Right lung (tissue), 5 donors: Measurements from ENCODE around the gene MPEG1. TPM values are rescaled to one million over a fixed set of nuclear protein-coding genes. Genes with fewer than 3 reads are reported as not detected.

Source experiments
- DNase-seq, 2 donors: peaks; one replicate each; pipeline ENCODE4 v3.0.0-alpha.2; 2013
- polyA plus RNA-seq, 5 donors: library from polyadenylated mRNA; unstranded; fragments of 120-200 nt; gene quantifications; one replicate each; pipeline versions ENCODE4 v1.2.1 to v1.2.3, GENCODE V29; 2013; ENCODE audit warnings: inconsistent platforms in 1 of 5, low replicate concordance in 1 of 5; ENCODE audit not compliant: insufficient read length in 5 of 5, insufficient read depth in 1 of 5

MPEG1 gene
- polyA plus RNA-seq, 5 donors, result 12.0 to 16.4 (median 14.7) TPM

DNA sequence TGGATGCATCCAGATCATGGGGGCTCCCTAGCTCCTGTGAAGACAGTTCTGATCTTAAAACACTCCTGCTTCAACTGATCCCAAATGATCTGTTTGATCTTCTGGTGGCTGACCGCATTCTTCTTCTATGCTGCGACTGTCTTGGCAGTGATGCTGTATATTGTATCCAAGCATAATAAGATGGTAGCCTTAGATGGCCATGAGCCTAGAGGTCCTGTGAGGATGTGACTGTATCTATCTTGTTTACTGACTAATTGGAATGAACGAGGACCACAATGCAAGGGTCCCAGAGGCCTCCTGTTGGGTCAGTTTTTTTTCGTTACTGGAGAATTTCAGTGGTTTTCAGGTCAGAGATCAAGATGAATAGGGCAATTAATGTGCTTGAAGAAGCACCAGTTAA is 7.1 kb upstream of the MPEG1 start:
- DNase-seq, result no peak

- DNase-seq, result no peak
Observed at GRCh38 chr11:59218893-59219292, 6.2 kb upstream of the MPEG1 start.

- DNase-seq, result no peak
Observed at GRCh38 chr11:59218319-59218718, 5.6 kb upstream of the MPEG1 start.

DNA sequence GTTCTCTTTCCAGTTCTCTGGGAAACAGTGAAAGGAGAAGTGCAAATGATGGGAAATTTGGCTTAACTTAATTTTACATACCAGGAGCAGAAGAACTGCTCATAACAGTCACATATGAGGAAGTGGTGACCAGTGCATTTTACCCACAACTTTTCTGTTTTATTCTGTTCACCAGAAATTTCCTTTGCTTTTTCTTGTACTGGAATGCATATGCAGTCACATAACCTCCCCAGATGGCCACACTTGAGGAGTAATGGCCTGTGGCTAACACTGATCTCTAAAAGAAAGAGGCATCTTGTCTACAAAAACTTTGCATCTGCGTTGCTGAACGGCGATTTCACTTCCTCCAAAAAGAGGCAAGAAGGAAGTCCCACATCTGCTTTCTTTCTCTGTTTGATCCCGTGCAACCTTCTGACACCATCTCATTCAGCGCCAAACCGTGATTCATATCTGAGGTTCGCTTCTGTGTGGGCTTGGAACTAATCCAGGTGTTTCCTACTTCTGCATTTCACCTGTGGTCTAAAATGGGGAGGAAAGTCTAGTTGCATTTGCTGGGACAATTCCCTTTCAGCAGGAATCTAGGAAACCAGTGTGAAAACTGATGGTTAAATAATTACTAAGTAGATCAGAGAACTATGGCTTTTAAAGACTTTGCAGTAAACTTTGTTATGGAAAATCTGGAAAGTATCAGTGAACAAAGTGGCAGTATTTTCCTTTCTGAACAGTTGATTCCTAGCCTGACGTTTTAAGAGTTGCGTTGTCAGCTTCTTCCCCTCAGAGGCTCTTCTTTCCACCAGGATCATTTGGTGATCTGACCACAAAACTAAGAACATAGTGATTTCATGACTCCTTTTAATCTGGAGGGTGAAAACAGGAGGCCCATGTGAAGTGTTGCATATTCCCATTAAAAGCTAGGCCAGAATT is 4.2 kb upstream of the MPEG1 start:
- DNase-seq, result no peak

DNA sequence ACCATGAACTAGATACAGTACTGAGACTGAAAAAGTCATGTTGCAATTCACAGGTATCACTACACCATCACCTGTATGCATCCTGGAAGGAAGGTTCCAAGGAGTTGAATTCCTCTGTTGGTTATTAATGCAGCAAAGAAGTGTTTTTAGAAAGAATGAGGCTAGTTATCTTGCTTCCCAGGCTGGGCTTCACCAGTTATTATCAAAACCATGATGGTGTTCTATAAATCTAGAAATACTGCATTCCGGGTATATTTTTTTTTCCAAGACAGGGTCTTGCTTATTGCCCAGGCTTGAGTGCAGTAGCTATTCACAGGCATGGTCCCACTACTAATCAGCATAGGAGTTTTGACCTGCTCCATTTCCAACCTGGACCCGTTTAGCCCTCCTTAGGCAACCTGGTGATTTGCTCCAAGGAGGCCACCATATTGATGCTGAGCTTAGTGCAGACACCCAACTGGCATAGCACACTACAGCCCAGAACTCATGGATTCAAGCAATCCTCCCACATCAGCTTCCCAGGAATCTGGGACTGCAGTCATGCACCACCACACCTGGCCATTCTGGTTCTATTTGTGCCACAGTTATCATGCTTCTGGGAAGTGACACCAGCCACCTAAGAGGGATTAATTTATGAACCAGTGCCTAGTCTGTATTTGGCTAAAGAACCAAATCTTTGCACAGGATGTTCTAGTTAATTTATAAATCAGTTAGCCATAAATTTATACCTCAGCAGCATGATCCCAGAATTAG is 1.6 kb upstream of the MPEG1 start:
- no peak for DNase-seq

GRCh38 chr11:59212222-59212621 is 505 bp downstream of the MPEG1 start:
- DNase-seq, result no peak

DNA sequence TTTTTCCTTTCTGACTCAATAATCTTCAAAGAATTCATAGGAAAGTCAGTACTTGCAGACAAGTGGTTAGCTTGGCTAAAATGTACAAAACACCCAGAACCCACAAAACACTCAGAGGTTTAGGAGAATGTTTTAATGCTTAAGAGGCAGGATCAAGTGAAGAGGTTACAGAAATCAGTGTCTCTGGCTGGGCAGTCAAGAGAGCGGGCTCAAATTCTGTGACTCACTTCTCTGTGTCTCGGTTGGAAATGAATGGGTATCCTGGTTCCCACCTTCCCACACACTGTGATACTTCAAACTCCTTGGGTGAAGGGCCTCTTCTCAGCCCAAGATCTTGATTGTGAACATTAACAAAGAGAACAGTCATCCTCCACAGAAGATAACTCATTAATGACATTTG is 3.8 kb downstream of the MPEG1 start:
- no peak for DNase-seq

GRCh38 chr11:59207988-59208451 is 4.7 kb downstream of the MPEG1 start:
- DNase-seq, result no peak

GRCh38 chr11:59206635-59207034 is 6.1 kb downstream of the MPEG1 start:
- DNase-seq, result no peak

- DNase-seq, result no peak
Observed at GRCh38 chr11:59205648-59206047, 7.1 kb downstream of the MPEG1 start.

DNA sequence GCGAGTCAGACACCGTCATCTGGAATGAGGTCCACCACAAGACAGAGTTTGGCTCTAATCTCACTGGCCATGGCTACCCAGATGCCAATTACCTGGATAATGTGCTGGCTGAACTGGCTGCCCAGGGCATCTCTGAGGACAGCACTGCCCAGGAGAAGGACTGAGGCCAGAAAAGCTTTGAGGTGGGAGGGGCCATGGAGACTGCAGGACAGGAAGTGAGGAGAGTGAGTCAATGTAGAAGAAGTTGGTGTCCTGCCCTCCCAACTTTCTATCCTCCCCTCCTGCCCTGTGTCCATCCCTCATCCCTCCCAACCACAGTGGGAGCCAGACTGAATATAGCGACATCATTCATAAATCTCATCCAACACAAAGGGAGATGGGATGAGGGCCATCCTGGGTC is 8.0 kb downstream of the MPEG1 start:
- no peak for DNase-seq

GRCh38 chr11:59201353-59201752 is 11.4 kb downstream of the MPEG1 start:
- no peak for DNase-seq

DNA sequence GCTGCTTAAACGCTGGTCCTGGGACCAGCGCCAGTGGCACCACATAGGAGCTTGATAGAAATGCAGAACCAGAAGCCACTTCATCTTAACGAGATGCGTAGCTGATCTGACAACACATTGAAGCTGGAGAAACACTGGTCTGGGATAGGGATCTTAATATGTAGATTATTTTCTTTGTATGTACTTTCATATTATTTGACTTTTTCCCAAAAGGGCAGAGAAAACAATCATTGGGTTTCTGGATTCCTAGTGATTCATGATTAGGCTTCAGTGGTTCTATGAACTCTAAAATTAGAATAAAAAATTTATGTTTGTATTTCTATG is 12.3 kb downstream of the MPEG1 start:
- DNase-seq, result no peak

DNA sequence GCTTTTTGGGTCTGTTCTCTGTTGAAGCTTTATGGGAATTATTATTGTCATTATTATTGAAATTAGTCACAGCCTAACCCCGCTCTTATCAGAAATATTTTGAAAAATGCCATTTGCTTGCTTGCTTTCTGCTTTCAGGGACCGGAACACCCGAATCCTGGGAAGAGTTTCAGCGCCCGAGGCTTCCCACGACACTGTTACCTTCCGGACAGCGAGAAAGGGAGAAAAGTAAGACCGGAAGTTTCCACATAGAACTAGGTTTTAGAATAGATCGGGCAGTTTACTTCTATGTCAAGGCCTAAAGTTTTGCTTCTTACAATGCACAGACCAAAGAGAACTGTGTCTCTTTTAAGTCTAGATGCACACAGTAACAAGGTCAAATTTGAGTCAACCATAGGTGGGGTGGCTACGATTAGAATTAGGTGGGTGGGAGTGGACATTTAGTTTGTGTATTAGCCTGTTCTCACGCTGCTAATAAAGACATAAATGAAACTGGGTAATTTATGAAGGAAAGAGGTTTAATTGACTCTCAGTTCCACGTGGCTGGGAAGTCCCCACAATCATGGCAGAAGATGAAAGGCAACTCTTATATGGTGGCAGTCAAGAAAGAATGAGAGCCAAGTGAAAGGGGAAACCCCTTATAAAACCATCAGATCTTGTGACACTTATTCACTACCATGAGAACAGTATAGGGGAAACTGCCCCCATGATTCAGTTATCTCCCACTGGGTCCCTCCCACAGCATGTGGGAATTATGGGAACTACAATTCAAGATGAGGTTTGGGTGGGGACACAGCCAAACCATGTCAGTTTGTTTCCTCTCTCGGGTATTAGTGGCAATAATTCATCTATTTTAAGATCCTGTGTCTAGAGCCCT is 12.9 kb downstream of the MPEG1 start:
- no peak for DNase-seq

DNA sequence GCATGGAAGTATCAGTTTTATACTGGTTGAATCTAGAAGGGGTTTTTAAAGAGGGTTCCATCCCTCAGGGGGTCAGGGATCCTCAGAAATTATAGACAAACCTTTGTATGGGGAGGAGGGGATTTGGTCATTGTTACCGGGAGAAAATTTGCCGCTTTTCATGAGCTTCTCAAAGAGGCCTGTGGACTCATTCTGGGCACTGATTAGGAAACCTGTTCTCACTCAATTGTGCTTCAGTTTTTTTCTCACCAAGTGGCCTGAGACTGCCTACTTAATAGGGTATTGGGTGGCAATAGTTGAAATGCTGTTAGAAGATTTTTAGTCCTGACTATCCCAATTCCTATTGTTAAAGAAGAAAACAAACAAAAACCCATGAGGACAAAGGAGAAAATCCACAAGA is 14.0 kb downstream of the MPEG1 start:
- DNase-seq, result no peak

DNA sequence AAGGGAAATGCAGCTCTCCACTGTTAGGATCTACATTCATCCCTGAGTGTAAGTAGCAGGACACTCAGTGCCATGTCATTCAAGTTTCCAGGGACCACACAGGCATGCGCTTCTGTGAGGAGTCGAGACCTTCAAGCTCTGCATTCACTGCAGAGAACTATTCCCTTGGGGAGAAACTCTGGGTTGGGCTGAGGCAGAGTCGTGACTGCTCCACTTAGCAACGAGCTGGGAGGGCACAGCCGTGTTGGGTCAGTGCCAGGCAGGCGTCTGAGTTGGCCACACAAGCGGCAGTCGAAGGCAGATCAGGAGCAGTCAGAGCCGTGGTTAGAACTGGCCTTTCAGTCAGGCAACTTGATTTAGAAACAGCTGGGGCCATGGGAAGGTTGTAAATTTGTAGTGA is 14.7 kb downstream of the MPEG1 start:
- peak; percentile 90 for DNase-seq

- DNase-seq, result no peak
Observed at GRCh38 chr11:59196777-59197176, 15.9 kb downstream of the MPEG1 start.

GRCh38 chr11:59195586-59195985 is 17.1 kb downstream of the MPEG1 start:
- no peak for DNase-seq

- DNase-seq, result no peak
Observed at GRCh38 chr11:59193587-59194130, 19.1 kb downstream of the MPEG1 start.

- no peak for DNase-seq
Observed at GRCh38 chr11:59192446-59193020, 20.2 kb downstream of the MPEG1 start.

GRCh38 chr11:59191890-59192289 is 20.8 kb downstream of the MPEG1 start:
- DNase-seq, result no peak
